Caco-2 (cell line): Measurements from ENCODE around the gene CACUL1. TPM values are rescaled to one million over a fixed set of nuclear protein-coding genes. Genes with fewer than 3 reads are reported as not detected.

Source experiments
- BruUV-seq: library from RNA; stranded (reverse); fragments of 400-500 nt; replicated peaks from 2 replicates; lab custom pipeline; 2021; lab: Mats Ljungman, UMichigan
- CTCF ChIA-PET: fragments of 300-600 bp; sonication (Branson Sonifier 250); formaldehyde crosslinking; loops from one replicate; lab custom pipeline; 2022; ENCODE audit warnings: antibody characterized with exemption; lab: Charles Lee
- POLR2A ChIA-PET: fragments of 300-600 bp; sonication (Branson Sonifier 250); formaldehyde crosslinking; loops from one replicate; lab custom pipeline; 2022; ENCODE audit warnings: antibody characterized with exemption; lab: Charles Lee
- DNase-seq, 2 experiments: peaks; one replicate each; pipeline versions ENCODE4 v3.0.0 to v3.0.0-alpha.2; 2020 to 2022
- H3K27me3 ChIP-seq: replicated peaks from 2 replicates; pipeline ENCODE4 v1.6.0; 2011; ENCODE audit warnings: low read length; ENCODE audit not compliant: control insufficient read depth, insufficient read depth
- H3K36me3 ChIP-seq: 2 replicates; pipeline ENCODE4 v1.5.1; 2011; ENCODE audit warnings: low read length; ENCODE audit not compliant: control insufficient read depth, insufficient read depth
- H3K4me1 ChIP-seq: fragments of 250-450 bp; sonication (Bioruptor Pico); 2 replicates; pipeline ENCODE4 v1.5.1; 2020; ENCODE audit warnings: mild to moderate bottlenecking
- H3K4me3 ChIP-seq: 2 replicates; pipeline ENCODE4 v1.5.1; 2011; ENCODE audit warnings: low read depth, mild to moderate bottlenecking, control low read depth, low read length
- H3K9me3 ChIP-seq: fragments of 250-450 bp; sonication (Bioruptor Pico); 2 replicates; pipeline ENCODE4 v1.5.1; 2020; ENCODE audit warnings: mild to moderate bottlenecking, moderate library complexity
- H3K27ac Mint-ChIP-seq: one replicate; pipeline ENCODE4 v1.8.0; 2022; ENCODE audit warnings: mixed read lengths; ENCODE audit not compliant: unreplicated experiment
- H3K27me3 Mint-ChIP-seq: one replicate; pipeline ENCODE4 v1.8.0; 2022; ENCODE audit warnings: mixed read lengths; ENCODE audit not compliant: insufficient read depth, unreplicated experiment
- H3K36me3 Mint-ChIP-seq: one replicate; pipeline ENCODE4 v1.8.0; 2022; ENCODE audit warnings: mild to moderate bottlenecking, mixed read lengths; ENCODE audit not compliant: insufficient read depth, unreplicated experiment
- H3K4me1 Mint-ChIP-seq: one replicate; pipeline ENCODE4 v1.8.0; 2022; ENCODE audit warnings: low read depth, mixed read lengths; ENCODE audit not compliant: unreplicated experiment
- H3K4me3 Mint-ChIP-seq: one replicate; pipeline ENCODE4 v1.8.0; 2022; ENCODE audit warnings: mild to moderate bottlenecking, moderate library complexity, mixed read lengths; ENCODE audit not compliant: unreplicated experiment
- H3K9me3 Mint-ChIP-seq: one replicate; pipeline ENCODE4 v1.8.0; 2022; ENCODE audit warnings: mixed read lengths; ENCODE audit not compliant: unreplicated experiment
- intact Hi-C: fragments of 100-400 bp; cut with micrococcal nuclease; formaldehyde crosslinking; loops from one replicate; pipeline ENCODE4 v1.10.0; 2022; ENCODE audit not compliant: unreplicated experiment
- total RNA-seq: library from RNA; stranded (reverse); gene quantifications from 2 replicates; pipeline ENCODE4 v1.2.3, GENCODE V29; 2022
- TF ChIP-seq, protein P1 (sequence below), 2 experiments: fragments of 200-600 bp in 1 of 2; IDR thresholded peaks; 1 replicate in 1 of 2; 2 replicates in 1 of 2; pipeline versions ENCODE4 v1.5.1 to v1.8.0; 2011 to 2022; ENCODE audit warnings: antibody characterized with exemption in 1 of 2, control low read depth in 1 of 2, inconsistent platforms in 1 of 2, low read depth in 1 of 2, low read length in 1 of 2, mild to moderate bottlenecking in 1 of 2, moderate library complexity in 1 of 2; ENCODE audit not compliant: insufficient read depth in 1 of 2, severe bottlenecking in 1 of 2, unreplicated experiment in 1 of 2

The CACUL1 gene
- total RNA-seq, 1 experiment from 2014 or later, result 39.2 TPM

DNA sequence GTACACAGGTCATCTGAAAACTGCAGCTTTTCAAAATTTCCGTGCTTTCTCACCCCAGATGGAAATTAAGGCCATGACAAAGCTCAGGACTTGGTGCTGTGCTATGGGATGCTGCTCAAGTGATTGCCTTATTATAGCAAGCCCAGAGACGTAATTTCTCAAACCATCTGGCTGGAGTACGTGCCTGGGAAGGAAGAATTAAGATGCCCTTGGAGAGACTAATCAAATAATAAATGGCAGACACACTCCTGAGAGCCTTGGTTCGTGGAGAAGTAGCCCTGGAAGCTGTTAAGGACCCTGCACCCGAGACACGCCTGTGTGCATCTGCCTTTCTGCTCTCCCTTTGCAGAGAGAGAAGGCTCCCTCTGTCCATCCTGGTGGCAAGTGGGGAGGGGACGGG is 121.0 kb downstream of the CACUL1 start:
- Histone ChIP-seq H3K4me3 (no peak overlapping the region), H3K9me3 (no peaks in the 10 kb centered on the region), H3K36me3 (no peaks in the 10 kb centered on the region), H3K4me1 (no peaks in the 10 kb centered on the region), H3K27me3 (no peaks in the 10 kb centered on the region)
- H3K27me3 Mint-ChIP-seq, result peaks cover 13% of the 10 kb centered on the region
- H3K9me3 Mint-ChIP-seq, result no peaks in the 10 kb centered on the region
- H3K27ac Mint-ChIP-seq, result no peak overlapping the region
- intact Hi-C loops, result no loop called here
- TF ChIP-seq, protein P1, sequence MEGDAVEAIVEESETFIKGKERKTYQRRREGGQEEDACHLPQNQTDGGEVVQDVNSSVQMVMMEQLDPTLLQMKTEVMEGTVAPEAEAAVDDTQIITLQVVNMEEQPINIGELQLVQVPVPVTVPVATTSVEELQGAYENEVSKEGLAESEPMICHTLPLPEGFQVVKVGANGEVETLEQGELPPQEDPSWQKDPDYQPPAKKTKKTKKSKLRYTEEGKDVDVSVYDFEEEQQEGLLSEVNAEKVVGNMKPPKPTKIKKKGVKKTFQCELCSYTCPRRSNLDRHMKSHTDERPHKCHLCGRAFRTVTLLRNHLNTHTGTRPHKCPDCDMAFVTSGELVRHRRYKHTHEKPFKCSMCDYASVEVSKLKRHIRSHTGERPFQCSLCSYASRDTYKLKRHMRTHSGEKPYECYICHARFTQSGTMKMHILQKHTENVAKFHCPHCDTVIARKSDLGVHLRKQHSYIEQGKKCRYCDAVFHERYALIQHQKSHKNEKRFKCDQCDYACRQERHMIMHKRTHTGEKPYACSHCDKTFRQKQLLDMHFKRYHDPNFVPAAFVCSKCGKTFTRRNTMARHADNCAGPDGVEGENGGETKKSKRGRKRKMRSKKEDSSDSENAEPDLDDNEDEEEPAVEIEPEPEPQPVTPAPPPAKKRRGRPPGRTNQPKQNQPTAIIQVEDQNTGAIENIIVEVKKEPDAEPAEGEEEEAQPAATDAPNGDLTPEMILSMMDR (IDR thresholded peaks at IDR 0.05; ENCODE audit: insufficient read depth in 1 of 2, low read depth in 1 of 2, low read length in 1 of 2, severe bottlenecking in 1 of 2, unreplicated experiment in 1 of 2), result no peak
- DNase-seq, result no peak
- CTCF ChIA-PET, result no interaction called here
- POLR2A ChIA-PET, result no interaction called here
- no peak overlapping the region for H3K4me3 Mint-ChIP-seq
- no TSS peak for BruUV-seq
- no peaks in the 10 kb centered on the region for H3K36me3 Mint-ChIP-seq
- no peaks in the 10 kb centered on the region for H3K4me1 Mint-ChIP-seq

DNA sequence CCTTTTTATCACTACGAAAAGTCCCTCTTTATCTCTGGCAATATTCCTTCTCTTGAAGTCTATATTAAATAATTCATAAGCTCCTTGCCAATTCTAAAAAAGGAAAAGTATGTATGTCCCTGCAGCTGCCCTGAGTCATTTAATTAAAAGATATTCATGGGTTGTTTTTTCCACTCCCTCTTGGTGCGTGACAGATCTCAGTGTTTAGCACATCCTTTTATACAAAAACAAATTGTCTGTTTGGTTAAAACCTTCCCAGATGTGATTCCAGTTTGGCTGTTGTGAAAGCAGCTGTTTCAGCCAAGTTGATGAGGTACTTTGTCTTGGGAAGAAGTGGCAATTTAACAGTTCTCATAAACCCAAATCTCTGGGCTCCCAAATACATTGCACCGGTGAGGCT is 125.6 kb downstream of the CACUL1 start:
- no peaks in the 10 kb centered on the region for H3K9me3 Mint-ChIP-seq
- Histone ChIP-seq H3K4me1 (no peaks in the 10 kb centered on the region), H3K4me3 (no peak overlapping the region), H3K36me3 (no peaks in the 10 kb centered on the region), H3K27me3 (no peaks in the 10 kb centered on the region), H3K9me3 (no peaks in the 10 kb centered on the region)
- no peak overlapping the region for H3K4me3 Mint-ChIP-seq
- no peak for DNase-seq
- H3K27ac Mint-ChIP-seq, result no peak overlapping the region
- peaks cover 19% of the 10 kb centered on the region for H3K27me3 Mint-ChIP-seq
- ChIA-PET CTCF (no interaction called here), POLR2A (no interaction called here)
- no peaks in the 10 kb centered on the region for H3K4me1 Mint-ChIP-seq
- intact Hi-C loops, result no loop called here
- no TSS peak for BruUV-seq
- H3K36me3 Mint-ChIP-seq, result no peaks in the 10 kb centered on the region
- TF ChIP-seq, protein P1 (IDR thresholded peaks at IDR 0.05; ENCODE audit: insufficient read depth in 1 of 2, low read depth in 1 of 2, low read length in 1 of 2, severe bottlenecking in 1 of 2, unreplicated experiment in 1 of 2), result no peak

DNA sequence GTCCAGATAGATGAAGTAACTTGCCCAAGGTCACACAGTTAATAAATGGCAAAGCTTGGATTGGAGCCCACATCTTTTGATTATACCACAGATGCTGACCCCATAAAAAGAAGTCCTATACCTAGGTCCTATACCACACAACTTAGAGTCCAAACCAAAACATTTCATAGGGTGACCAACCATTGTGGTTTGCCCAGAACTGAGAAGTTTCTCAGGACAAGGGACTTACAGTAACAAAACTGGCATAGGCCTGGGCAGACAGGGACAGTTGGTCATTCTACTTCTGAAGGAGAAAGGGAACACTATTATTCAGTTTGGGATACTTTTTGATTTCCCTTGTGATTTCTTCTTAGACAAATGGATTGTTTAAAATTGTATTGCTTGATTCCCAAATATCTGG is 126.4 kb downstream of the CACUL1 start:
- Histone ChIP-seq H3K4me3 (no peak overlapping the region), H3K36me3 (no peaks in the 10 kb centered on the region), H3K27me3 (no peaks in the 10 kb centered on the region), H3K9me3 (no peaks in the 10 kb centered on the region), H3K4me1 (no peaks in the 10 kb centered on the region)
- Mint-ChIP-seq H3K27me3 (peaks cover 25% of the 10 kb centered on the region), H3K27ac (no peak overlapping the region), H3K4me1 (no peaks in the 10 kb centered on the region), H3K9me3 (no peaks in the 10 kb centered on the region), H3K36me3 (no peaks in the 10 kb centered on the region), H3K4me3 (no peak overlapping the region)
- CTCF ChIA-PET, result no interaction called here
- POLR2A ChIA-PET, result no interaction called here
- TF ChIP-seq, protein P1 (IDR thresholded peaks at IDR 0.05; ENCODE audit: insufficient read depth in 1 of 2, low read depth in 1 of 2, low read length in 1 of 2, severe bottlenecking in 1 of 2, unreplicated experiment in 1 of 2), result no peak
- no TSS peak for BruUV-seq
- no peak for DNase-seq
- intact Hi-C loops, result no loop called here
